Natural killer cell (primary cell): Measurements from ENCODE around the gene RYR2. TPM values are rescaled to one million over a fixed set of nuclear protein-coding genes. Genes with fewer than 3 reads are reported as not detected.

ENCODE experiments used
- ATAC-seq, 3 donors: fragments of 150-1000 bp in 2 of 3; fragments of 200-7000 bp in 1 of 3; cut with Tn5 transposase; 1 replicate in 1 of 3; 2 replicates in 2 of 3; pipeline ENCODE4 v1.10.0; 2021; ENCODE audit warnings: mild to moderate bottlenecking in 2 of 3, moderate library complexity in 2 of 3
- DNase-seq, 2 donors: peaks; one replicate each; pipeline versions ENCODE4 v3.0.0 to v3.0.0-alpha.2; 2013 to 2021; ENCODE audit warnings: mixed read lengths in 1 of 2
- H3K27ac ChIP-seq: one replicate; pipeline ENCODE4 v1.5.1; 2013; ENCODE audit warnings: mild to moderate bottlenecking, low read length
- H3K27me3 ChIP-seq: one replicate; pipeline ENCODE4 v1.6.1; 2013; ENCODE audit warnings: low read length; ENCODE audit not compliant: control insufficient read depth, insufficient read depth
- H3K36me3 ChIP-seq: one replicate; pipeline ENCODE4 v1.6.1; 2013; ENCODE audit warnings: low read length; ENCODE audit not compliant: control insufficient read depth, insufficient read depth
- H3K4me1 ChIP-seq: one replicate; pipeline ENCODE4 v1.6.1; 2013; ENCODE audit warnings: low read length; ENCODE audit not compliant: control insufficient read depth, insufficient read depth
- H3K4me3 ChIP-seq: one replicate; pipeline ENCODE4 v1.5.1; 2013; ENCODE audit warnings: low read length
- H3K9me3 ChIP-seq: one replicate; pipeline ENCODE4 v1.6.1; 2013; ENCODE audit warnings: low read length; ENCODE audit not compliant: control insufficient read depth, insufficient read depth
- H3K27ac Mint-ChIP-seq, 2 donors: one replicate each; pipeline ENCODE4 v1.8.0; 2022; ENCODE audit warnings: mild to moderate bottlenecking in 2 of 2, mixed read lengths in 2 of 2, moderate library complexity in 1 of 2
- H3K27me3 Mint-ChIP-seq, 2 donors: one replicate each; pipeline ENCODE4 v1.8.0; 2022; ENCODE audit warnings: low read depth in 2 of 2, mixed read lengths in 2 of 2
- H3K36me3 Mint-ChIP-seq: one replicate; pipeline ENCODE4 v1.8.0; 2022; ENCODE audit warnings: mixed read lengths
- H3K4me1 Mint-ChIP-seq, 2 donors: one replicate each; pipeline ENCODE4 v1.8.0; 2022; ENCODE audit warnings: mixed read lengths in 2 of 2
- H3K4me3 Mint-ChIP-seq: one replicate; pipeline ENCODE4 v1.8.0; 2022; ENCODE audit warnings: mild to moderate bottlenecking, moderate library complexity, mixed read lengths
- H3K9me3 Mint-ChIP-seq, 2 donors: one replicate each; pipeline ENCODE4 v1.8.0; 2022; ENCODE audit warnings: mixed read lengths in 2 of 2
- WGBS: methylation state at CpG from one replicate; pipeline ENCODE4 v1.1.7; 2013; ENCODE audit warnings: missing lambda C conversion rate; ENCODE audit not compliant: insufficient coverage; 5-methylcytosine and 5-hydroxymethylcytosine counted together
- intact Hi-C: fragments of 100-400 bp; cut with micrococcal nuclease; formaldehyde crosslinking; loops from one replicate; pipeline ENCODE4 v1.14.2; 2022
- total RNA-seq, 4 donors: library from RNA; stranded (reverse); fragments of 120-200 nt in 1 of 4; gene quantifications; one replicate each; pipeline versions ENCODE4 v1.2.3 to v1.2.4, GENCODE V29; 2013 to 2022
- TF ChIP-seq, protein P1 (sequence below): fragments of 200-600 bp; IDR thresholded peaks from one replicate; pipeline ENCODE4 v1.8.0; 2022; ENCODE audit warnings: antibody characterized with exemption

RYR2 gene
- total RNA-seq, 3 donors from 2014 or later (not counting 1 experiment from before 2014, with no cell fraction given), result 0.13 to 1.2 (median 0.38) TPM

DNA sequence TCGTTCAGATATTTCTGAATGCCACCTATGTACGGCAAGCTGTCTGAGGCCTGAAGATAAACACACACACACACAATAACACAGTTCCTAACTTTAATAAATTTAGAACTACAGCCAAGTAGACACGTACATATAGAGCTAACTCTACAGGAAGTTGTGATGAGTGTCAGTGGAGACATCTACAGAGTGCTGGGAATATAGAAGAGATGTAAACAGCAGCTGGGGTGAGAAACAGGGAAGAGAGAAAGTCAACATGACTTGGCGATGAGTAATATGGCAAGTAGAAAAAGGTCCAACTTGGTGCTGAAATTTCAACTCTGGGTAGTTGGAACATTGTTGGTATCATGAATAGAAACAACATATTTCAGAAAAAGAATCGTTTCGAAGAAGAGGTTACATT, 642.3 kb downstream of the RYR2 start:
- 87% methylated on average over 6 of the region's 6 CpGs for WGBS
- intact Hi-C loops, result no loop called here
- Histone ChIP-seq H3K9me3 (no peaks in the 10 kb centered on the region), H3K27ac (no peak overlapping the region), H3K4me1 (no peaks in the 10 kb centered on the region), H3K27me3 (no peaks in the 10 kb centered on the region), H3K4me3 (no peak overlapping the region), H3K36me3 (no peaks in the 10 kb centered on the region)
- Mint-ChIP-seq H3K27me3 (peaks cover 0 to 3% of the 10 kb centered on the region in 2 donors), H3K36me3 (no peaks in the 10 kb centered on the region), H3K4me3 (no peak overlapping the region), H3K27ac (no peak overlapping the region), H3K9me3 (no peaks in the 10 kb centered on the region), H3K4me1 (no peaks in the 10 kb centered on the region)
- no peak for ATAC-seq
- no peak for DNase-seq
- TF ChIP-seq, protein P1, sequence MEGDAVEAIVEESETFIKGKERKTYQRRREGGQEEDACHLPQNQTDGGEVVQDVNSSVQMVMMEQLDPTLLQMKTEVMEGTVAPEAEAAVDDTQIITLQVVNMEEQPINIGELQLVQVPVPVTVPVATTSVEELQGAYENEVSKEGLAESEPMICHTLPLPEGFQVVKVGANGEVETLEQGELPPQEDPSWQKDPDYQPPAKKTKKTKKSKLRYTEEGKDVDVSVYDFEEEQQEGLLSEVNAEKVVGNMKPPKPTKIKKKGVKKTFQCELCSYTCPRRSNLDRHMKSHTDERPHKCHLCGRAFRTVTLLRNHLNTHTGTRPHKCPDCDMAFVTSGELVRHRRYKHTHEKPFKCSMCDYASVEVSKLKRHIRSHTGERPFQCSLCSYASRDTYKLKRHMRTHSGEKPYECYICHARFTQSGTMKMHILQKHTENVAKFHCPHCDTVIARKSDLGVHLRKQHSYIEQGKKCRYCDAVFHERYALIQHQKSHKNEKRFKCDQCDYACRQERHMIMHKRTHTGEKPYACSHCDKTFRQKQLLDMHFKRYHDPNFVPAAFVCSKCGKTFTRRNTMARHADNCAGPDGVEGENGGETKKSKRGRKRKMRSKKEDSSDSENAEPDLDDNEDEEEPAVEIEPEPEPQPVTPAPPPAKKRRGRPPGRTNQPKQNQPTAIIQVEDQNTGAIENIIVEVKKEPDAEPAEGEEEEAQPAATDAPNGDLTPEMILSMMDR, result no peak

DNA sequence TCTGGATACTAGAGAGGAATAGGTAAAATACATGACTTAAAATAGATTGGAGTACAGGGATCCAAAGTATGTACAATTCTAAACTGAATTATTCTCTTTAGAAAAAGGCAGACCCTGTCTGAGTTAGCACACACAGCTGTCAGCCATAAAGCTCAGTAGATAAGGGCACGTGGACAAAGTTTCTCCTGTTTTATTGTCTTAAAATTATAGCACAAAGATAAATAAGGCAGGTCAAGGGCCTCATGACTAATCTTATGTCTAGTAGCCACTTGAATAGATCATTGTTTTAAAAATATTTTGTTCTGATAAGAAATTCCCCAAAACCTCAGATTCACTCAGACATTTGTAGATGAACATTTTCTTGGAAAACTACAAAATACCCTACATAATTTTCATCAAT, 643.6 kb downstream of the RYR2 start:
- DNase-seq, result no peak
- 70% methylated on average over 1 of the region's 1 CpG for WGBS
- Mint-ChIP-seq H3K27me3 (peaks cover 0 to 3% of the 10 kb centered on the region in 2 donors), H3K4me3 (no peak overlapping the region), H3K27ac (no peak overlapping the region), H3K9me3 (no peaks in the 10 kb centered on the region), H3K36me3 (no peaks in the 10 kb centered on the region), H3K4me1 (no peaks in the 10 kb centered on the region)
- no peak overlapping the region for H3K27ac ChIP-seq
- H3K9me3 ChIP-seq, result no peaks in the 10 kb centered on the region
- TF ChIP-seq, protein P1, result no peak
- no peaks in the 10 kb centered on the region for H3K4me1 ChIP-seq
- no peaks in the 10 kb centered on the region for H3K36me3 ChIP-seq
- H3K4me3 ChIP-seq, result no peak overlapping the region
- ATAC-seq, result no peak
- intact Hi-C loops, result no loop called here
- H3K27me3 ChIP-seq, result no peaks in the 10 kb centered on the region

DNA sequence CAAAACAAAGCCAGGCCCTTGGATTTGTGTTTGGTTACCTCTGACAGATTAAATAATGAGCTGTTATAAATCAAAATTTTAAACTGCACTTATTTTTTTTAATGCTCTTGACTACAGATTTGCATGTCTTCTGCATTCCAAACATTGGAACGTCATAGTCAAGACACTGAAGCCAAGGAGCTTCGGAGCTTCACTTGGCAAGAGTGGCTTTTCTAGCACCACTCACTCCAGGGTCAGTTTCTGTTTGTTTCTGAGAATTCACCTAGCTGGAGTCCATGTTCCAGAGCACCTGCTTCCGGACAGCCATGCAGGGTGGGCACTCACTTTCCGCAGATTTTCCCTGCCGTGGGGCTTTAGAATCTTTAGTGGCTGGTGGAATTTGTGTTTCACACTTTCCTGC, 645.8 kb downstream of the RYR2 start:
- H3K27me3 ChIP-seq, result no peaks in the 10 kb centered on the region
- H3K9me3 ChIP-seq, result no peaks in the 10 kb centered on the region
- Mint-ChIP-seq H3K36me3 (no peaks in the 10 kb centered on the region), H3K27ac (no peak overlapping the region), H3K4me3 (no peak overlapping the region), H3K27me3 (peaks cover 0 to 3% of the 10 kb centered on the region in 2 donors), H3K4me1 (no peaks in the 10 kb centered on the region), H3K9me3 (no peaks in the 10 kb centered on the region)
- no peak for DNase-seq
- ATAC-seq, result no peak
- H3K4me1 ChIP-seq, result no peaks in the 10 kb centered on the region
- TF ChIP-seq, protein P1, result no peak
- H3K27ac ChIP-seq, result no peak overlapping the region
- no peak overlapping the region for H3K4me3 ChIP-seq
- no peaks in the 10 kb centered on the region for H3K36me3 ChIP-seq
- intact Hi-C loops, result no loop called here
- WGBS, result 84% methylated on average over 5 of the region's 5 CpGs

DNA sequence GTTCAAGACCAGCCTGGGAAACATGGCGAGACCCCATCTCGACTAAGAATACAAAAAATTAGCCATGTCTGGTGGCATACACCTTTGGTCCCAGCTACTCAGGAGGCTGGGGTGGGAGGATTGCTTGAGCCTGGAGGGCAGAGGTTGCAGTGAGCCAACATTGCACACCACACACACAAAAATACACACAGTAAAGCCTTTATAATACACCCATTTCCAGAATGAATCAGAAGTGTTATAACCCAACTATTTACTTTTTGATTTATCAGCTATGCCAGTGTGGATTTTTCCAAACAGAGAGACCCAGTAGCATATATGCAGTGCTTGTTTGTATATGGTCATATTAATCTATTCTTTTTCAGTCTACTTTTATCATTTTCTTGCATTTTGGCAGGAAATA, 648.7 kb downstream of the RYR2 start:
- Mint-ChIP-seq H3K4me3 (no peak overlapping the region), H3K36me3 (no peaks in the 10 kb centered on the region), H3K27me3 (peaks cover 0 to 3% of the 10 kb centered on the region in 2 donors), H3K9me3 (no peaks in the 10 kb centered on the region), H3K4me1 (no peaks in the 10 kb centered on the region), H3K27ac (no peak overlapping the region)
- Histone ChIP-seq H3K4me3 (no peak overlapping the region), H3K9me3 (no peaks in the 10 kb centered on the region), H3K27me3 (no peaks in the 10 kb centered on the region), H3K36me3 (no peaks in the 10 kb centered on the region), H3K27ac (no peak overlapping the region), H3K4me1 (no peaks in the 10 kb centered on the region)
- WGBS, result 86% methylated on average over 2 of the region's 2 CpGs
- TF ChIP-seq, protein P1, result no peak
- no peak for DNase-seq
- ATAC-seq, result no peak
- intact Hi-C loops, result no loop called here
